Lower leg skin (tissue), 4 donors: Measurements from ENCODE around the gene FOXK1. TPM values are rescaled to one million over a fixed set of nuclear protein-coding genes. Genes with fewer than 3 reads are reported as not detected.

ENCODE experiments used
- DNase-seq, 2 donors: peaks; one replicate each; pipeline ENCODE4 v3.0.0-alpha.2; 2019; ENCODE audit warnings: low spot score in 2 of 2
- H3K4me3 ChIP-seq: fragments of 200-600 bp; sonication (generic); 2 replicates; pipeline ENCODE4 v1.5.1; 2017; ENCODE audit warnings: mild to moderate bottlenecking, low read depth; ENCODE audit not compliant: poor library complexity, severe bottlenecking
- POLR2A ChIP-seq, 2 donors: fragments of 450-650 bp; IDR thresholded peaks; one replicate each; pipeline ENCODE4 v1.6.1; 2016 to 2017; ENCODE audit warnings: antibody characterized with exemption in 2 of 2, mild to moderate bottlenecking in 1 of 2, moderate library complexity in 1 of 2
- WGBS, 2 donors: methylation state at CpG; one replicate each; pipeline ENCODE4 v1.1.5; 2018; 5-methylcytosine and 5-hydroxymethylcytosine counted together
- intact Hi-C: fragments of 100-400 bp; cut with DNase I; formaldehyde crosslinking; loops from one replicate; pipeline ENCODE4 v1.15.0; 2023; ENCODE audit warnings: low total_unique reads
- total RNA-seq, 4 donors: library from RNA; depleted of rRNA; stranded (reverse); fragments of >200 nt; gene quantifications; one replicate each; pipeline ENCODE4 v1.1.0, GENCODE V29; 2016
- TF ChIP-seq, protein P1 (sequence below), 3 donors: fragments of 450-650 bp; IDR thresholded peaks; one replicate each; pipeline ENCODE4 v1.5.1; 2016; ENCODE audit warnings: antibody characterized with exemption in 3 of 3, mild to moderate bottlenecking in 3 of 3, moderate library complexity in 2 of 3

Gene FOXK1
- total RNA-seq, 4 donors from 2014 or later, result 22.0 to 41.3 (median 30.3) TPM

DNA sequence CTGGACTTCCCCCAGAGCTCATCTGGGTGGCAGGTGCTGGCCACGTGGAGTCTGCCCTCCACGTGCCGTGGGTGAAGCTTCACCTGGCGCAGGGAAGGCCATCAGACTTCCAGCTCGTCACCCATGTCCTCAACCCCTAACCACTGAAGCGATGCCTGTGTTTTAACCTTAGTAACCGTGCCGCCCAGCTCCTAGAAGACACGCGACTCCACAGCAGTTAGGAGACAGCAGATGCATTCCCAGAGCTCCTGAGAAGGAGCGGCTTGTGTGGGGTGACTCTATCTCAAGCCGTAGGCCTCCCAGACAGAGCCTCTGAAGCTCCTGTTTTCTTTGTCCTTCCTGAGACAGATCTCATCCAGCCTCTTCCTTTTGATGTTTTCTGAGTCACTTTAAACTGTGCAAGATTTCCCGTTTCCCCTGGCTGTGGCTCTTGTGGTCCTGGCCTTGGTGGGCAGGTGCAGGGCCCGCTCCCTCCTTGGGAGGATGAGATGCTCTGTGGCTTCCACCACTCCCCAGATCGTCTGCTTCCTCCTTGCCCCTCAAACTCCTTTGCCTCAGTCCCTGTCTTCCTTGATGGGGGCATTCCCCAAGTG, 51.9 kb downstream of the FOXK1 start:
- TF ChIP-seq, protein P1, sequence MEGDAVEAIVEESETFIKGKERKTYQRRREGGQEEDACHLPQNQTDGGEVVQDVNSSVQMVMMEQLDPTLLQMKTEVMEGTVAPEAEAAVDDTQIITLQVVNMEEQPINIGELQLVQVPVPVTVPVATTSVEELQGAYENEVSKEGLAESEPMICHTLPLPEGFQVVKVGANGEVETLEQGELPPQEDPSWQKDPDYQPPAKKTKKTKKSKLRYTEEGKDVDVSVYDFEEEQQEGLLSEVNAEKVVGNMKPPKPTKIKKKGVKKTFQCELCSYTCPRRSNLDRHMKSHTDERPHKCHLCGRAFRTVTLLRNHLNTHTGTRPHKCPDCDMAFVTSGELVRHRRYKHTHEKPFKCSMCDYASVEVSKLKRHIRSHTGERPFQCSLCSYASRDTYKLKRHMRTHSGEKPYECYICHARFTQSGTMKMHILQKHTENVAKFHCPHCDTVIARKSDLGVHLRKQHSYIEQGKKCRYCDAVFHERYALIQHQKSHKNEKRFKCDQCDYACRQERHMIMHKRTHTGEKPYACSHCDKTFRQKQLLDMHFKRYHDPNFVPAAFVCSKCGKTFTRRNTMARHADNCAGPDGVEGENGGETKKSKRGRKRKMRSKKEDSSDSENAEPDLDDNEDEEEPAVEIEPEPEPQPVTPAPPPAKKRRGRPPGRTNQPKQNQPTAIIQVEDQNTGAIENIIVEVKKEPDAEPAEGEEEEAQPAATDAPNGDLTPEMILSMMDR (IDR thresholded peaks at IDR 0.05), result no peak
- TF ChIP-seq POLR2A (IDR thresholded peaks at IDR 0.05), result no peak
- no peak for DNase-seq
- WGBS, 2 donors, result 81 to 90% methylated on average over 14 to 15 of the region's 15 CpGs
- intact Hi-C loops, result no loop called here
- no peak overlapping the region for H3K4me3 ChIP-seq

DNA sequence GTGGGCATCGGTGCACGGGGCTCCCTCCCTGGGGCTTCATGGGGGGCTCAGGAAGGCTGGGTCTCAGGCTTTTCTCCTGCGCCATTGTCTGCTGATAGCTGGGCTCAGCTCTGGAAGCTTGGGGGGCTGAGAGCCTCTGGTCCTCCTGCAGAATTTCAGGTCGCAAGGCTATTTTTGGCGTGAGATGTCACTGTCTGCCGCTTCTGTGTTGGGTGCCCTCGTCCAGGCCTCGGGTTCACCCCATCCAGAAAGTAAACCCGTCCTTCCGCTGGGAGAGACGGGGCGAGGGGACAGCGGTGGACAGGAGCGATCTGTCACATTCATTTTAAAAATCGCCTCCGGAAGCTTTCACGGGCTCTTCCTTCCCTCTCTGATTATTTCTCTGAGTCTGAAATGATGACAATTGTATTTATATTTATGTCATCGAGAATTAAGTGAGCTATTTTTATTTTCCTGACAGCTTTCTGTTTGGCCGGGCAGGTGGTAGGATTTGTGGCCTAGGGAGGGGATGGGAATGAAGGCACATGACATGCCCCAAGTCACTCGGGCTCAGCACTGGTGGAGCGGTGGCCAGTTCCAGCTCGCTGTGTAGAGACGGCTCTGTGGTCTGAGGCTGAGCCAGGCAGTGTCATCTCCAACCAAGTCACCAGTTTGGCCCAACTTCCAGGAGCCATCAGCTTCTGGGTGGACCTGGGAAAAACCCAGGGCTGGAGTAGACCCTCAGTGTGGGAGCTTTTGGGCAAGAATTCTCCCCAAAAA, 52.7 kb downstream of the FOXK1 start:
- DNase-seq, result no peak
- no peak overlapping the region for H3K4me3 ChIP-seq
- 85 to 86% methylated on average over 23 of the region's 23 CpGs for WGBS, 2 donors
- intact Hi-C loops, result no loop called here
- TF ChIP-seq, protein P1 (IDR thresholded peaks at IDR 0.05), result no peak
- TF ChIP-seq POLR2A (IDR thresholded peaks at IDR 0.05), result no peak

GRCh38 chr7:4737300-4737699, 55.2 kb downstream of the FOXK1 start:
- H3K4me3 ChIP-seq, result no peak overlapping the region
- 83 to 87% methylated on average over 15 of the region's 15 CpGs for WGBS, 2 donors
- DNase-seq, result no peak
- TF ChIP-seq, protein P1 (IDR thresholded peaks at IDR 0.05), result no peak
- no peak for TF ChIP-seq POLR2A (IDR thresholded peaks at IDR 0.05)
- intact Hi-C loops, result no loop called here

DNA sequence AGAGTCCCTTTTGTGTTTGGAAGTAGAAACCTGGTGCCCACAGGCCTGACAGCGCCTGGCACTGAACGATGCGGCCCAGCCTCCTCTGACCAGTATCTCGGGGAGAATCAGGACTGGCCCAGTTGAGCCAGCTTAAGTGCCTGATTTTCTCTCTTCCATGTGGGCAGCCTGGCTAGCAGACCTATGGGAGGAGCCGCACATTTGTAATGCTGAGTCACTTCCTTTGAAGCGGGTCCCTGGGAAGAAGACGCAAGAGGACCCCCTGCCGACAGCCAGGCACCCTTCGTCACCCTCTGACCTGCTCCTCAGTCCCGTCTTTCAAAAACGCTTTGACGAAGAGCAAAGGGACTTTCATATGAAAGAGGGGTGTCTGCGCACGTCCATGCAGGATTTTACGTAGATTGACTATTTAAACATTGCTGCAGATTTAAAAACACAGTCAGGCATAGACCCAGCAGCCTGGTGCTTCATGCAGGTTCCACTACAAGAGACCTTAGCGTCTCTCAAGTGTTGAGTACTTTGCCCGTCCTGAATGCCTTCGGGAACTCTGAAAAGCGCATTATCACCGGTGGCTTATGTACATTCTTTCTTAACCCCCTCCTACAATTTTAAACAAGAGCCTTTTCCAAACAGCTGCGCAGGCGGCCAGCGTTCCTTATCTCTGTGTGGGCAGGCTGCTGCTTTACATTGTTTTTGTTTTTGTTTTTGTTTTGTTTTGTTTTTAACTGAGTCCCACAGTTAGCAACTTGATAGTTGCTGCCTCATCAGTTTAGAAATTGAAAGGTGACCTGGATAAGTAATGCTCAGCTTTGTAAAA, 56.8 kb downstream of the FOXK1 start:
- DNase-seq, result no peak
- no peak overlapping the region for H3K4me3 ChIP-seq
- 60 to 70% methylated on average over 23 of the region's 23 CpGs for WGBS, 2 donors
- TF ChIP-seq, protein P1 (IDR thresholded peaks at IDR 0.05), result no peak
- no peak for TF ChIP-seq POLR2A (IDR thresholded peaks at IDR 0.05)
- intact Hi-C loops, result no loop called here

- DNase-seq, result no peak
- TF ChIP-seq, protein P1 (IDR thresholded peaks at IDR 0.05), result no peak
- no peak for TF ChIP-seq POLR2A (IDR thresholded peaks at IDR 0.05)
- WGBS, 2 donors, result 82% methylated on average over 16 of the region's 16 CpGs
- intact Hi-C loops, result no loop called here
- H3K4me3 ChIP-seq, result no peak overlapping the region
Observed at GRCh38 chr7:4739528-4739992, 57.5 kb downstream of the FOXK1 start.
